Measurements from ENCODE around the gene TMEM258. TPM values are rescaled to one million over a fixed set of nuclear protein-coding genes. Genes with fewer than 3 reads are reported as not detected.

Gene TMEM258
- total and polyA plus RNA-seq, 4 donors = 73.2 to 213 (median 136) TPM

DNA sequence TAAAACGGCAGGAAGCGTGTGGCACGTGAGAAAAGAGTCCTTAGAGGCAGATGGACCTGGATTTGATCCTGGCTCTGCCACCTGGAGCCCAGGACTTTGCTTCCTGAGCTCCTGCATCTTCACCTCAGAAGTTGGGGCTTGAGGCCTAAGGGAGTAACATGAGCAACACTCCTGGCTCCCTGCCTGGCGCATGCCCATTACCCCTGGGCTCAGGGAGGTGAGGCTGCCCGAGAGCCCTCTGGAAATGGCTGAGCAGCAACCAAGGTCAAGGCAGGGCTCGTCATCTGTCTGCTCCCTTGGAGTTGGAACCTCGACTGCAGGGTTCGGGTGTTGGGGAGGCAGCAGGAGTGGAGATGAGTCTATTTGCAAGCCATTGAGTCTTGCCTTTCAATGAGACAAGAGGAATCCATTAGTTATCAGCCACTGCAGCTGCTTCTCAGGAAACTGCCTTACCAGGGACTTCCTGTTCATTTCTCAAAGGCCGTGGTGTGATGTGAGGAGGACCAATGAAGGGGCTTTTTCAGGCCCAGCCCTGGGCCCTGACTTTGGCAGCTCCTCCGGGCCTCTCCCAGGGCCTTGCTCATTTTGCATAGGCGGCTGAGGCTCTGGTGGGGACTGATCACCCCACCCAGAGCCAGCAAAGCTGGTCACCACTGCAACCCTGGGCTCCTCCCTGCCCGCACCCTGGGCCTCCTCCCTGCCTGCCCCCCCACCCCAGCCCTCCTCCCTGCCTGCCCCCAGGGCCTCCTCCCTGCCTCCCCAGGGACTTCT lies 42.1 kb upstream of the TMEM258 start:
- DNase-seq (peak; percentile 87 to 91), ATAC-seq (ENCODE audit: low FRiP score) (peak; percentile 77)
- Histone ChIP-seq H3K9me3 (ENCODE audit: control insufficient read depth, low read length) (no peaks in the 10 kb centered on the region), H3K27ac (ENCODE audit: low read depth in 1 of 2, low read length in 2 of 2) (peak overlapping the region; percentile 70 to 82), H3K4me1 (ENCODE audit: control insufficient read depth in 1 of 2, insufficient read depth in 2 of 2, low read length in 2 of 2) (no peaks in the 10 kb centered on the region), H3K27me3 (ENCODE audit: control insufficient read depth in 1 of 2, insufficient read depth in 2 of 2, low read length in 1 of 2) (no peaks in the 10 kb centered on the region), H3K4me3 (ENCODE audit: low read length in 2 of 2) (no peak overlapping the region), H3K36me3 (ENCODE audit: control insufficient read depth in 1 of 2, insufficient read depth in 2 of 2, low read length in 1 of 2) (no peaks in the 10 kb centered on the region)
- 17 to 21% methylated on average over 11 to 12 of the region's 12 CpGs for WGBS, 2 donors
- intact Hi-C loops (cut with DNase I) = no loop called here

DNA sequence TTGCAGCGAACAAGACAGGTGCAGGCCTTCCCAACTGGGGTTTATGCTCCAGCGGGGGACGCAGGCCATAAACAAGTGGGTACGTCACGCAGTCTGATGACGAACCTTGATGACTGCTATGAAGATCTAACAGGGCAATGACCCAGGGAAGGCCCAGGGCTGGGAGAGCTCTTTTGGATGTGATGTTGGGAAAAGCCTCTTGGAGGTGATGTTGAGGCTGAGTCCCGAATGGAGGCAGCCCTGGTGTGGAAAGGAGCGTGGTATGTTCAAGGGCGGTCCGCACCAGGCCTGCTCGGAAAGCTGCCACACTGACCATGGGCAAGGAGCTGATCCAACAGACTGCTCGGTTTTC lies 41.5 kb upstream of the TMEM258 start:
- DNase-seq (peak in 1 of 2 donors; percentile 53), ATAC-seq (ENCODE audit: low FRiP score) (no peak)
- Histone ChIP-seq H3K36me3 (ENCODE audit: control insufficient read depth in 1 of 2, insufficient read depth in 2 of 2, low read length in 1 of 2) (no peaks in the 10 kb centered on the region), H3K27me3 (ENCODE audit: control insufficient read depth in 1 of 2, insufficient read depth in 2 of 2, low read length in 1 of 2) (no peaks in the 10 kb centered on the region), H3K4me3 (ENCODE audit: low read length in 2 of 2) (no peak overlapping the region), H3K9me3 (ENCODE audit: control insufficient read depth, low read length) (no peaks in the 10 kb centered on the region), H3K4me1 (ENCODE audit: control insufficient read depth in 1 of 2, insufficient read depth in 2 of 2, low read length in 2 of 2) (no peaks in the 10 kb centered on the region), H3K27ac (ENCODE audit: low read depth in 1 of 2, low read length in 2 of 2) (peak overlapping the region; percentile 70 to 82)
- intact Hi-C loops (cut with DNase I) = no loop called here
- 81 to 84% methylated on average over 12 of the region's 12 CpGs for WGBS, 2 donors

DNA sequence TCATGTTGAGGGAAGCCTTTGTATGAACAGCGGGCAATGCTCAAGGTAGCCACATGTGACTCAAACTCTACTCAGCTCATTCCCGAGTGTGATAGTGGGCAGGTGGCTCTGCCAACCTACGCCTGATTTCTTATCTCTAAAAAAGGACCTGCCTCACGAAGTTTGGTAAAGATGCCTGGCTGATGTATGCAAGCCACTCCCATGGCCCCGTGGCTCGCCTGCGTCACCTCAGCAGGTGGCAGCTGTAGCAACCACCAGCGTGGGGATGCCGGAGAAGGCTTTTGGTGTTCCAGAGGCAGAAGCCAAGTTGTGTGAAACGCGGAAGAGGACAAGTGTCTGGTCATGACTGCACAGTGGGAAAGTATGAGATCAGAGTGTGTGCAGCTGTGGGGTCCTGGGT lies 41.1 kb upstream of the TMEM258 start:
- ATAC-seq (ENCODE audit: low FRiP score) = no peak
- intact Hi-C loops (cut with DNase I) = no loop called here
- WGBS, 2 donors = 79 to 80% methylated on average over 11 of the region's 11 CpGs
- no peaks in the 10 kb centered on the region for H3K9me3 ChIP-seq (ENCODE audit: control insufficient read depth, low read length)
- no peaks in the 10 kb centered on the region for H3K4me1 ChIP-seq (ENCODE audit: control insufficient read depth in 1 of 2, insufficient read depth in 2 of 2, low read length in 2 of 2)
- H3K27me3 ChIP-seq (ENCODE audit: control insufficient read depth in 1 of 2, insufficient read depth in 2 of 2, low read length in 1 of 2) = no peaks in the 10 kb centered on the region
- DNase-seq = peak in 1 of 2 donors; percentile 37
- peak overlapping the region in 1 of 2 donors; percentile 13 for H3K27ac ChIP-seq (ENCODE audit: low read depth in 1 of 2, low read length in 2 of 2)
- no peaks in the 10 kb centered on the region for H3K36me3 ChIP-seq (ENCODE audit: control insufficient read depth in 1 of 2, insufficient read depth in 2 of 2, low read length in 1 of 2)
- no peak overlapping the region for H3K4me3 ChIP-seq (ENCODE audit: low read length in 2 of 2)

DNA sequence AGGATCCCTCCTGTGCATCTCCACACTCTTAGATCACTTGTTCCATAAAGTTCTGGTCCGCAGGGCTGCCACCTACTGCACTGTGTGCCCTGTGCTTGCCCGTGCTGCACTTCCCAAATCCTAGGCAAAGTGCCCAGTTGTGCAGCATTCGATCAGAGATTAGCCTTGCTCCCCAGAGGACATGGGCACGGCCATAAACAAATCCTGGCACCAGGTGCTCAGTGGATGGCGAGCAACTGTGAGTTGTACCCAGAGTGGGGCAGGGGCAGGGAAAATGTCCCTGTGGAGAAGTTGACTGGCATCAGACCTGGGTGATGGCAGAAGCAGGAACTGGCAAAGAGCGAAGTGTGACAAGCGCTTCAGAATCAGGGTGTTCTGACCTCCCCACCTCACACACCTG lies 40.4 kb upstream of the TMEM258 start:
- H3K4me1 ChIP-seq (ENCODE audit: control insufficient read depth in 1 of 2, insufficient read depth in 2 of 2, low read length in 2 of 2) = no peaks in the 10 kb centered on the region
- no peak overlapping the region for H3K4me3 ChIP-seq (ENCODE audit: low read length in 2 of 2)
- H3K27ac ChIP-seq (ENCODE audit: low read depth in 1 of 2, low read length in 2 of 2) = peak overlapping the region in 1 of 2 donors; percentile 81
- DNase-seq (peak in 1 of 2 donors; percentile 61), ATAC-seq (ENCODE audit: low FRiP score) (no peak)
- WGBS, 2 donors = 29 to 31% methylated on average over 7 of the region's 7 CpGs
- H3K36me3 ChIP-seq (ENCODE audit: control insufficient read depth in 1 of 2, insufficient read depth in 2 of 2, low read length in 1 of 2) = no peaks in the 10 kb centered on the region
- intact Hi-C loops (cut with DNase I) = no loop called here
- no peaks in the 10 kb centered on the region for H3K27me3 ChIP-seq (ENCODE audit: control insufficient read depth in 1 of 2, insufficient read depth in 2 of 2, low read length in 1 of 2)
- no peaks in the 10 kb centered on the region for H3K9me3 ChIP-seq (ENCODE audit: control insufficient read depth, low read length)

DNA sequence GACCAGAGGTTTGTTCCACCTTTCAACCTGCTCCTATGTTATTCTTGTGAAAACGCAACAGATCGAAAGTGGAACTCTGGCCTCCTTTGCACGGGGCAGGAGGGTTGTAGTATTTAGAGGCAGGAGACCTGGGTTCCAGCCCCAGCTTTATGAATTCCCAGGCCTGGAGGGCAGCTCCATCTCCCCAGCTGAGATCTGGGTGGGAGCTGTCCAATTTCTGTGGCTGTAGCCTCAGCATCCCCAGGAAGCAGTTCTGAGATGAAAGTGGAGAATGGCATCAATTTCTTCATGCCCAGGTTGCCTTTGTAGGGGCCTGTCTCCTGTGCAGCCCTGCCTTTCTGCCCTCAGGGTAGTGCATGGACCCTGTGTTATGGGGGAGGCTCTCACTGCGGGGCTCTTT lies 39.8 kb upstream of the TMEM258 start:
- WGBS, 2 donors = 87% methylated on average over 4 of the region's 4 CpGs
- H3K27ac ChIP-seq (ENCODE audit: low read depth in 1 of 2, low read length in 2 of 2) = peak overlapping the region in 1 of 2 donors; percentile 81

DNA sequence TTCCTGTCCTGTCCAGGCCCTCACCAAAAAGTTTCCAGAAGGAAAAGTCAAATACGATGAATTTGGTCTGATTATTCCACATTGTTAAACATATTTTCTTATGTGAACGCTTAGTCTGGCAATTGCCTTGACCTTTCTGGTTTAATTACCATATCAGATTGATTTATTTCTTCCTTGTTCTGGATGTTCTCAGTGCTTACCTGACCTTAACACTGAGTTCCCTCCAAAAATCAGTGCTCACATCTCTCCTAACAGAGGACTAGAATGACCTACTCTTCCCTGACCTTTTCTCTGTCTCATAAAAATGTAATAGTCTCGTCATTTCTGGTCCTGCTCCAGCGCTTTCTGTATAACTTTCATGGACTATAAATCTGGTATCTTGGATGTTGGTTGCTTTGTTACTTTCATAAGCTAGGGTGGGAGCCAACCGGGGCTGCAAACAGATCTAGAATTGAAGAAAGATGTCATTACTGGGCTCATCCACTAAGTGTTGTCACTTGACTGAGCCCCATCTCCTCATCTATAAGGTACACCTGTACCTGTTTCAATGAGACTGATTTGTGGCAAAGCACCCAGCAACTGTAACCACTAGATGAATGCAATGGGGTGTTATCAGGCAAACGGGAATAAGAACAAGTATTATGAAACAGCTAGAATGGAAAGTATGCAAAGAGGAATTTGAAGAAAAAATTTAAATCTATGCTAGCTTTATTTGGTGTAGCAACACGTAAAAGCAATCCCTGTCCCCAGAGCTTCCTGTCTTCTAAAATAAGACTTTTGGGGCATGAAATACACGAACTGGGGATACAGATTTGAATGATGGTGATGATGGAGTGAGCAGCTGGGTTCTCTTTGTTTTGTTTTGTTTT lies 38.1 kb upstream of the TMEM258 start:
- H3K4me1 ChIP-seq (ENCODE audit: control insufficient read depth in 1 of 2, insufficient read depth in 2 of 2, low read length in 2 of 2) = no peaks in the 10 kb centered on the region
- intact Hi-C loops (cut with DNase I) = no loop called here
- WGBS, 2 donors = 10 to 14% methylated on average over 8 of the region's 8 CpGs
- H3K27me3 ChIP-seq (ENCODE audit: control insufficient read depth in 1 of 2, insufficient read depth in 2 of 2, low read length in 1 of 2) = no peaks in the 10 kb centered on the region
- peak in 1 of 2 donors; percentile 24 for DNase-seq
- H3K9me3 ChIP-seq (ENCODE audit: control insufficient read depth, low read length) = no peaks in the 10 kb centered on the region
- ATAC-seq (ENCODE audit: low FRiP score) = no peak
- H3K36me3 ChIP-seq (ENCODE audit: control insufficient read depth in 1 of 2, insufficient read depth in 2 of 2, low read length in 1 of 2) = no peaks in the 10 kb centered on the region
- H3K4me3 ChIP-seq (ENCODE audit: low read length in 2 of 2) = no peak overlapping the region
- peak overlapping the region; percentile 88 to 93 for H3K27ac ChIP-seq (ENCODE audit: low read depth in 1 of 2, low read length in 2 of 2)

More for the DNA sequence above, 39.8 kb upstream of the TMEM258 start:
- H3K9me3 ChIP-seq (ENCODE audit: control insufficient read depth, low read length) = no peaks in the 10 kb centered on the region
- H3K36me3 ChIP-seq (ENCODE audit: control insufficient read depth in 1 of 2, insufficient read depth in 2 of 2, low read length in 1 of 2) = no peaks in the 10 kb centered on the region
- intact Hi-C loops (cut with DNase I) = no loop called here
- no peaks in the 10 kb centered on the region for H3K27me3 ChIP-seq (ENCODE audit: control insufficient read depth in 1 of 2, insufficient read depth in 2 of 2, low read length in 1 of 2)
- ATAC-seq (ENCODE audit: low FRiP score) (no peak), DNase-seq (no peak)
- no peak overlapping the region for H3K4me3 ChIP-seq (ENCODE audit: low read length in 2 of 2)
- H3K4me1 ChIP-seq (ENCODE audit: control insufficient read depth in 1 of 2, insufficient read depth in 2 of 2, low read length in 2 of 2) = no peaks in the 10 kb centered on the region

DNA sequence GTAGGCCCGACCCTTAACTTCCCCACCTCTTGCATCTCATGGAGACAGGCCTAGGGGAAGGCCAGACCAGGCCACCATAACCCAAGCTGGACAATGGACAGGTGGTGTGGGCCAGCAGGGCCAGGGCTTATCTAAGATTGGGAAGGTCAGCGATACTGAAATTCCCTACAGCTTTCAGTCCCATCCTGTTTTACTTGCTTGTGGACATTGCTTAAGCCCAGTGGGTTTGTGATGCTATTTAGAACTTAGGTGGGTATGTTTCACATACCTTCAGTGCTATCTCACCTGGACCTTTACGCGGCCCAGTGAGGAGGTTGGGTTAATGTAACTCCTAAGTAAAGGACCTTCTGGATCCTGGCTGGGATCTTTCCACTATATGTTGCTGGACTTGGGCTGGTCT lies 37.4 kb upstream of the TMEM258 start:
- Histone ChIP-seq H3K4me1 (ENCODE audit: control insufficient read depth in 1 of 2, insufficient read depth in 2 of 2, low read length in 2 of 2) (no peaks in the 10 kb centered on the region), H3K27ac (ENCODE audit: low read depth in 1 of 2, low read length in 2 of 2) (peak overlapping the region; percentile 48 to 88)

DNA sequence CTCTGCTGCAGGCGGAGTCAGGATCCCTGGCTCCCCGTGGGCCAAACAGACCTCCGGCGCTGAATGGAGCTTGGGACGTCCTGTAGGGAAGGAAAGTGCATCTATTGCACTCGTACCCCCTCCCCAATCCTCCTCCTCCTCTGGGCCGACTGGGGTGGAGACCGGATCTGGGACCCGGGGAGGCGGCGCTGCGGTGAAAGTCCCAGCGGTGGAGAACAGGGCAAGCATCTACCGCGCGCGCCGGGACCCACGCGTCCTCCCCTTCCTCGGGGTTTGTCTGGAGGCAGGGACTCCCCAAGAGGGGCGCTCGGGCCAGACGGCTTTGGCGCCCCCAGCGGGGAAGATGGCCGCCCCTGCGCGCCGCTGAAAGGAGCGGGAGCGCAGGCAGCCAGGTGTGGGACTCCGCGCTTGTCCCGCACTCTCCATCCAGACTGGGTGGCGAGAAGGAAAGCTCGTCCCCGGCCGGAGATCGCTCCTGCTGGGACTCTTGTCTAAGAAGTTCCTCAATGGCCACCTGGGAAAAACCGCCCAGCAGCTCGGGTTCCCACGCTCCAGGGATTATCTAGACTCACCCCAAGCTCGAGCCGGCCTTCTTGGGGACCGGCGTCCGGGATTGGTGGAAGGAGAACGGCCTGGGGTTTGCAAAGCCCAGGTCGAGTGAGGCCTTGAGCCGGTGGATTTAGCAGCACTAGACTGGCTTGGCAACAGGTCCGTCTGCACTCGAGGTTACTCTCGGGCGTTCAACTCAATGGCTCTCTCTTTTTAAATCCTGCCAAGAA lies 36.4 kb upstream of the TMEM258 start:
- H3K4me3 ChIP-seq (ENCODE audit: low read length in 2 of 2) = peak overlapping the region; percentile 61 to 67
- DNase-seq (peak; percentile 64 to 79), ATAC-seq (ENCODE audit: low FRiP score) (peak; percentile 55)
- intact Hi-C loops (cut with DNase I) = loop anchor here in 1 of 2 donors (5.0 kb wide), 1 partner anchor 63 kb away; the partner anchor contains the start of gene FADS3
- H3K27me3 ChIP-seq (ENCODE audit: control insufficient read depth in 1 of 2, insufficient read depth in 2 of 2, low read length in 1 of 2) = no peaks in the 10 kb centered on the region
- WGBS, 2 donors = 0 to 1% methylated on average over 53 to 55 of the region's 55 CpGs
- H3K4me1 ChIP-seq (ENCODE audit: control insufficient read depth in 1 of 2, insufficient read depth in 2 of 2, low read length in 2 of 2) = no peaks in the 10 kb centered on the region
- peak overlapping the region; percentile 48 to 88 for H3K27ac ChIP-seq (ENCODE audit: low read depth in 1 of 2, low read length in 2 of 2)
- H3K9me3 ChIP-seq (ENCODE audit: control insufficient read depth, low read length) = no peaks in the 10 kb centered on the region
- no peaks in the 10 kb centered on the region for H3K36me3 ChIP-seq (ENCODE audit: control insufficient read depth in 1 of 2, insufficient read depth in 2 of 2, low read length in 1 of 2)

More for the DNA sequence above, 37.4 kb upstream of the TMEM258 start:
- H3K36me3 ChIP-seq (ENCODE audit: control insufficient read depth in 1 of 2, insufficient read depth in 2 of 2, low read length in 1 of 2) = no peaks in the 10 kb centered on the region
- H3K9me3 ChIP-seq (ENCODE audit: control insufficient read depth, low read length) = no peaks in the 10 kb centered on the region
- 47 to 64% methylated on average over 4 of the region's 4 CpGs for WGBS, 2 donors
- intact Hi-C loops (cut with DNase I) = loop anchor here in 1 of 2 donors (5.0 kb wide), 1 partner anchor 62 kb away; the partner anchor contains the start of gene FADS3
- DNase-seq (peak in 1 of 2 donors; percentile 44), ATAC-seq (ENCODE audit: low FRiP score) (no peak)
- no peaks in the 10 kb centered on the region for H3K27me3 ChIP-seq (ENCODE audit: control insufficient read depth in 1 of 2, insufficient read depth in 2 of 2, low read length in 1 of 2)
- H3K4me3 ChIP-seq (ENCODE audit: low read length in 2 of 2) = peak overlapping the region in 1 of 2 donors; percentile 12
